IPS DF 6.9 (cell line): ENCODE measurements around the gene GLP1R.

Source experiments
- DNase-seq: peaks from one replicate; pipeline ENCODE4 v3.0.0-alpha.2; 2013; ENCODE audit warnings: low read depth, low spot score
- H3K27ac ChIP-seq: one replicate; pipeline ENCODE4 v1.5.1; 2013; ENCODE audit warnings: low read length, control low read depth
- H3K27me3 ChIP-seq: 2 replicates; pipeline ENCODE4 v1.6.1; 2013; ENCODE audit warnings: mild to moderate bottlenecking, low read length; ENCODE audit not compliant: control insufficient read depth, insufficient read depth
- H3K36me3 ChIP-seq: 2 replicates; pipeline ENCODE4 v1.6.1; 2013; ENCODE audit warnings: low read length; ENCODE audit not compliant: control insufficient read depth, insufficient read depth
- H3K4me1 ChIP-seq: 2 replicates; pipeline ENCODE4 v1.6.1; 2013; ENCODE audit warnings: low read length; ENCODE audit not compliant: control insufficient read depth, insufficient read depth
- H3K4me3 ChIP-seq: 2 replicates; pipeline ENCODE4 v1.5.1; 2013; ENCODE audit warnings: mild to moderate bottlenecking, low read length
- H3K9me3 ChIP-seq: 2 replicates; pipeline ENCODE4 v1.6.1; 2013; ENCODE audit warnings: low read length, inconsistent platforms; ENCODE audit not compliant: control insufficient read depth, insufficient read depth
- WGBS: extraction: QIAGEN DNeasy Blood & Tissue Kit; methylation state at CpG from one replicate; pipeline ENCODE4 v1.1.7; 2013; ENCODE audit warnings: mixed read lengths, missing lambda C conversion rate; ENCODE audit not compliant: insufficient read length, insufficient coverage; 5-methylcytosine and 5-hydroxymethylcytosine counted together

The GLP1R gene

DNA sequence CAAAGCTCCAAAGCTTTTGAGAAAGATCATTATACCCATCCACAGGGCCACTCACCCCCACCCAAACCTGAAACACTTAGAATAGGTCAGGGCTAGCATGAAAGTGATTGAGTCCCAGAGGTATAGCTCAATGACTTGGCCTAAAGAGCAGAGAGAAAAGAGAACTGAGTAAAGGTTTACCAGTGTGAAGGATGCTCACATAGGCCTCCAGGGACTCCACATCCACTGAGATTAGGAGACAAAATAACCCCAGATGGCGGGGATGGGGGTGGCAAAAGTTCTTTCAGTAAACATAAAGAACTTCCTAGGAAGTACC, 54.2 kb downstream of the GLP1R start:
- no peaks in the 10 kb centered on the region for H3K36me3 ChIP-seq
- no peaks in the 10 kb centered on the region for H3K4me1 ChIP-seq
- no CpG with 5 or more reads among the region's 1 CpG for WGBS
- no peaks in the 10 kb centered on the region for H3K9me3 ChIP-seq
- H3K4me3 ChIP-seq, result no peak overlapping the region
- H3K27ac ChIP-seq, result no peak overlapping the region
- no peaks in the 10 kb centered on the region for H3K27me3 ChIP-seq
- DNase-seq, result no peak

DNA sequence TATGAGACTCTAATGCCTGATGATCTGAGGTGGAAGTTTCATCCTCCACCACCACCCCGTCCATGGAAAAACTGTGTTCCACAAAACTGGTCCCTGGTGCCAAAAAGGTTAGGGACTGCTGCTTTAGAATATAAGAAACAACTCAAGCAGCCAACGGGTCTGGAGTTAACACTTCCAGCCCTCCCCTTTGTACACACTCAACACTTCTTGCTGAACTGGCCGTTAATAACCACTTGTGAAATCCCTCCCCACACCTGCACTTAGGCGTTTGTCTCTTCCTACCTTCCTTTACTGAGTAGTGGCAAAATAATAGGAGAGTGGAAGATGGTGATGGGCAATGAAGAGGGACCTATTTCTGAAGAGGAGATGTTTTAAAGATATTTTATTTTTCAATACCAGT, 55.9 kb downstream of the GLP1R start:
- Histone ChIP-seq H3K27me3 (no peaks in the 10 kb centered on the region), H3K4me3 (no peak overlapping the region), H3K36me3 (no peaks in the 10 kb centered on the region; the same call in 1 of the 2 replicates), H3K9me3 (no peaks in the 10 kb centered on the region), H3K4me1 (no peaks in the 10 kb centered on the region), H3K27ac (no peak overlapping the region)
- WGBS, result no CpG with 5 or more reads among the region's 4 CpGs
- DNase-seq, result no peak

- Histone ChIP-seq H3K27me3 (no peaks in the 10 kb centered on the region), H3K9me3 (no peaks in the 10 kb centered on the region), H3K4me3 (no peak overlapping the region), H3K36me3 (no peaks in the 10 kb centered on the region; the same call in 1 of the 2 replicates), H3K27ac (no peak overlapping the region), H3K4me1 (no peaks in the 10 kb centered on the region)
- WGBS, result no CpG with 5 or more reads among the region's 4 CpGs
- DNase-seq, result no peak
Measured at GRCh38 chr6:39107034-39107433, 58.5 kb downstream of the GLP1R start.

DNA sequence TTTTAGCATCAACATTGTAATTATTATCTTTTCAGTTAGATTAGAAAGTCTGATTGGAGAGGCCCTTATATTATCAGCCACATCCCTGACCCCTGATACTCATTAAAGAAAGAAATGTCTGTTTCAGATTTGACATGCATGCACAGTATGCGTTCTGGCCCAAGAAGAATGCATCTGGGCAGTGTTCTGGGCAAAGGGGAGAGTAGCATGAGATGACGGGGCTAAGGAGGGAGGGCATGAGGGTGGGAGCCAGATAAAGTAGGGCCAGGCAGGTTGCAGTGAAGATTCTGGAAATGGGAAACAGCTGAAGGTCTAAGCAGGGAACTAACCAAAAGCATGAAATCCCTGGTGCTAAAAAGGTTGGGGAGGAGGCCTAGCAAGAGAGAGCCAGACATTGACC, 59.1 kb downstream of the GLP1R start:
- Histone ChIP-seq H3K27ac (no peak overlapping the region), H3K36me3 (no peaks in the 10 kb centered on the region; the same call in 1 of the 2 replicates), H3K9me3 (no peaks in the 10 kb centered on the region), H3K4me3 (no peak overlapping the region), H3K4me1 (no peaks in the 10 kb centered on the region), H3K27me3 (no peaks in the 10 kb centered on the region)
- no peak for DNase-seq
- no CpG with 5 or more reads among the region's 2 CpGs for WGBS

DNA sequence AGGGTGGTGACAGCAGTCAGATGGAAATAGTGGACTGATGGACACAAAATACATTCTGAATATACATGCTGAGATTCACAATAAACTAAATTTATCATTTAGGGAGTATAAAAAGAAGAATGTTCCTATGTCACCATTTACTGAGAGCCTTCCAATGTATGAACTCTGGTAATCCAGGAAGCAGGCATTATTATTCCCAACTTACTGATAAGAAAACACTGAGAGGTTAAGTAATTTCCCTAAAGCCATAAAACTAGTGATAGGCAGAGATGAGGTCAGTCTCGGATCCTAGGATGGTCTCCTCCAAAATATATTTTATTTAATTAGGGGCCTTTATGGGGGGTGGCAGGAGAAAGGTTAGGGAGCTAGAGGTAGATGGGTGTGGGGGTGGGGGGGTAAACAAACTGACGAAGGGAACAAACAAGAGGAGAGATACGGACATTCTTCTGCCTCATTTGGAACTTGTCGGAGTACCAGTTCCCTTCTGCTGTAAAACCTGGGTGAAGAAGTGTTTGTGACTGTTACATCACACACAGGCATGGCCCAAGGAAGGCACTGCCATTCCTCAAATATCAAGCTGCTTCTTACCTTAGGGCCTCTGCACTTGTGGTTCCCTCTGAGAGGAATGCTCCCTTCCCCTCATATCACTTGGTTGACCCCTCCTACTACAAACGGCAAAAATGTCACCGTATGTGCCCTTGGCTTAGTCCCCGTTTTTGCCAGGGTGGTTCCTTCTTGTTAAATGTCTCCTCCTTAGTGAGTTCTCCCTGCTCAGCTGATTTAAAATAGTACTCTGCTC, 59.7 kb downstream of the GLP1R start:
- H3K27ac ChIP-seq, result no peak overlapping the region
- no peak overlapping the region for H3K4me3 ChIP-seq
- H3K9me3 ChIP-seq, result no peaks in the 10 kb centered on the region
- H3K27me3 ChIP-seq, result no peaks in the 10 kb centered on the region
- no CpG with 5 or more reads among the region's 7 CpGs for WGBS
- no peaks in the 10 kb centered on the region for H3K4me1 ChIP-seq
- DNase-seq, result no peak
- H3K36me3 ChIP-seq, result no peaks in the 10 kb centered on the region; the same call in 1 of the 2 replicates

DNA sequence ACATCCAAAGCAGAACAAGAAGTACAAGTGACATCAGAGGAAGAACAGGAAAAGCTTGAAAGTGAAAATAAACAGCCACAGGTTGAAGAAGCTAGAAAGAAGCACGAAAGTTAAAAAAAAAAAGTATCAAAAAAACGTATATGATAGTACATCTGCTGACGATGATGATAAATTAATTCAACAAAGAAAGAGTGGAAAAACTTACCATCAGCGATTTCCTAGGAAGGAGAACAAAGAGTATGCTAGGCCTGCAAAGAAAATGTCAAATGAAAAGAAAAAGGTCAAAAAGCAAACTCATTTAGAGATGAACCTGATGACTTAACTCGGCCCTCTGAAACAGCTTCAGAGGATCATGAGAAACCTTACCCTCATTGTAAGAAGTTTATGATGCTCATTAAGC, 62.7 kb downstream of the GLP1R start:
- H3K36me3 ChIP-seq, result no peaks in the 10 kb centered on the region; the same call in 1 of the 2 replicates
- no CpG with 5 or more reads among the region's 5 CpGs for WGBS
- DNase-seq, result no peak
- H3K4me1 ChIP-seq, result no peaks in the 10 kb centered on the region; the same call in 1 of the 2 replicates
- H3K9me3 ChIP-seq, result no peaks in the 10 kb centered on the region
- H3K4me3 ChIP-seq, result no peak overlapping the region
- no peaks in the 10 kb centered on the region for H3K27me3 ChIP-seq
- no peak overlapping the region for H3K27ac ChIP-seq

DNA sequence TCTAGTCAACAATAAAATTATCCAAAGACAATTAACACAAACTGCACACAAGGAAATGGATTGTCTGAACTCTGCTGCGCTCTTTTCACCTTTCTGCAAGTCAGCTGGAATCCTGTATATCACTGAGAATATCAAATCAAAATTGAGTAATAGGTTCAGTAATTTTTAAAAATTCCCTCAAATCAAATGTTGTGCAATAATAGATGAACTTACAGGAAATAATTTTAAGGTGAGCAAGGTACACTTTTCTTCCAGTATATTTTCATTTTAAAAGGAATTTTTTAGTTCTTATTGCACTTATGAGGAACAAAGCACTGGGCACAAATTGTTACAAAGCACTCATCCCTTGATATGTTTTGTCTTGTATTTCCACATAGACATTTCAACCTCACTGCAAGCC, 65.2 kb downstream of the GLP1R start:
- no peaks in the 10 kb centered on the region; the same call in 1 of the 2 replicates for H3K36me3 ChIP-seq
- H3K27me3 ChIP-seq, result no peaks in the 10 kb centered on the region
- no peak overlapping the region for H3K27ac ChIP-seq
- H3K4me1 ChIP-seq, result no peaks in the 10 kb centered on the region; the same call in 1 of the 2 replicates
- no CpG with 5 or more reads among the region's 1 CpG for WGBS
- H3K4me3 ChIP-seq, result no peak overlapping the region
- H3K9me3 ChIP-seq, result no peaks in the 10 kb centered on the region
- DNase-seq, result no peak

DNA sequence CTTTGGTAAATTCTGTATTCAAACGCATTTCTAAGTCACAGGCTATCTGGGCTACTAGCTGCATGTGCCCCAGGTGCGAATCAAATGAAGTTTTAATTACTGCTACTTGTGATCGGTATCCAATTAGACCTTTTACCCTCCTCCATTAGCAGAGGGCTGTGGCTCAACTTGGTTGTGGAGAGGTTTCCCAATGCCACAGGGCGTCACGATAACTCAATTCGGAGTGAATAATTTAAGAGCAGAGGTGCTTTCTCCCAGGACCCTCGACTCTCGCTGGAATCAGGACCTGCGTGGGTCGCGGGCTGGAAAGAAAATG, 65.8 kb downstream of the GLP1R start:
- Histone ChIP-seq H3K27ac (no peak overlapping the region), H3K36me3 (no peaks in the 10 kb centered on the region; the same call in 1 of the 2 replicates), H3K4me1 (no peaks in the 10 kb centered on the region; the same call in 1 of the 2 replicates), H3K4me3 (peak overlapping the region; percentile 59; the same call in 1 of the 2 replicates), H3K9me3 (no peaks in the 10 kb centered on the region), H3K27me3 (no peaks in the 10 kb centered on the region)
- DNase-seq, result no peak
- no CpG with 5 or more reads among the region's 11 CpGs for WGBS

- no CpG with 5 or more reads among the region's 68 CpGs for WGBS
- no peak within 1 kb of the TSS for H3K27ac ChIP-seq
- H3K9me3 ChIP-seq, result no peaks in the 10 kb centered on the region
- H3K4me3 ChIP-seq, result peak within 1 kb of the TSS; percentile 59; the same call in 1 of the 2 replicates
- no peaks in the 10 kb centered on the region; the same call in 1 of the 2 replicates for H3K4me1 ChIP-seq
- H3K36me3 ChIP-seq, result no peaks in the 10 kb centered on the region
- H3K27me3 ChIP-seq, result no peaks in the 10 kb centered on the region
- peak; percentile 76 for DNase-seq
Measured at GRCh38 chr6:39114704-39115599, 66.4 kb downstream of the GLP1R start, which contains the start of gene SAYSD1. TSS of gene SAYSD1 (minus strand) at chr6:39115186. CDS start at chr6:39115089, 97 bp downstream.

- DNase-seq, result no peak
- no peaks in the 10 kb centered on the region; the same call in 1 of the 2 replicates for H3K4me1 ChIP-seq
- H3K27me3 ChIP-seq, result no peaks in the 10 kb centered on the region
- no peaks in the 10 kb centered on the region for H3K36me3 ChIP-seq
- no peak overlapping the region for H3K4me3 ChIP-seq
- no peak overlapping the region for H3K27ac ChIP-seq
- no CpG with 5 or more reads among the region's 4 CpGs for WGBS
- H3K9me3 ChIP-seq, result no peaks in the 10 kb centered on the region; the same call in 1 of the 2 replicates
Measured at GRCh38 chr6:39118921-39119320, 70.3 kb downstream of the GLP1R start.
